GM13976 (cell line): Measurements from ENCODE around the gene IQCM.

Experiments
- DNase-seq: peaks from one replicate; pipeline ENCODE4 v3.0.0; 2012; ENCODE audit warnings: low spot score
- CTCF ChIP-seq: IDR thresholded peaks from 2 replicates; pipeline ENCODE4 v1.5.1; 2012; ENCODE audit warnings: borderline replicate concordance, mild to moderate bottlenecking; ENCODE audit not compliant: insufficient read depth; ENCODE audit errors: extremely low read depth, missing control alignments, control extremely low read depth
- in situ Hi-C: fragments of 300-500 bp; cut with MboI; formaldehyde crosslinking; loops from one replicate; pipeline ENCODE4 v1.12.0; 2022; ENCODE audit warnings: low sequenced_read_pairs, mixed read lengths, inconsistent platforms; ENCODE audit not compliant: unreplicated experiment

Gene IQCM

GRCh38 chr4:149311076-149311475 lies 504.6 kb downstream of the IQCM start:
- in situ Hi-C loops, result no loop called here
- TF ChIP-seq CTCF, result no peak
- DNase-seq, result no peak

- no peak for DNase-seq
- no peak for TF ChIP-seq CTCF
- in situ Hi-C loops, result no loop called here
Observed at GRCh38 chr4:149306537-149306936, 509.1 kb downstream of the IQCM start.
